RWPE1 (cell line): Measurements from ENCODE around the gene CYP27B1.

Experiments used
- CTCF ChIA-PET: fragments of 350-600 bp; sonication (Branson Sonifier 250); formaldehyde crosslinking; extraction: SDS; loops from one replicate; lab custom pipeline; 2021; lab: Yijun Ruan, JAX
- POLR2A ChIA-PET: fragments of 400-600 bp; formaldehyde crosslinking; extraction: SDS; loops from one replicate; lab custom pipeline; 2020; ENCODE audit warnings: antibody characterized with exemption; ENCODE audit not compliant: low non-redundant PET; lab: Yijun Ruan, JAX
- DNase-seq: peaks from one replicate; pipeline ENCODE4 v3.0.0; 2012; ENCODE audit warnings: low spot score
- H3K27ac ChIP-seq: fragments of 450-650 bp; 2 replicates; pipeline ENCODE4 v1.5.1; 2017
- CTCF ChIP-seq: fragments of 450-650 bp; conservative IDR thresholded peaks from 2 replicates; pipeline ENCODE4 v1.5.1; 2017; ENCODE audit warnings: low read depth, mild to moderate bottlenecking

The CYP27B1 gene

DNA sequence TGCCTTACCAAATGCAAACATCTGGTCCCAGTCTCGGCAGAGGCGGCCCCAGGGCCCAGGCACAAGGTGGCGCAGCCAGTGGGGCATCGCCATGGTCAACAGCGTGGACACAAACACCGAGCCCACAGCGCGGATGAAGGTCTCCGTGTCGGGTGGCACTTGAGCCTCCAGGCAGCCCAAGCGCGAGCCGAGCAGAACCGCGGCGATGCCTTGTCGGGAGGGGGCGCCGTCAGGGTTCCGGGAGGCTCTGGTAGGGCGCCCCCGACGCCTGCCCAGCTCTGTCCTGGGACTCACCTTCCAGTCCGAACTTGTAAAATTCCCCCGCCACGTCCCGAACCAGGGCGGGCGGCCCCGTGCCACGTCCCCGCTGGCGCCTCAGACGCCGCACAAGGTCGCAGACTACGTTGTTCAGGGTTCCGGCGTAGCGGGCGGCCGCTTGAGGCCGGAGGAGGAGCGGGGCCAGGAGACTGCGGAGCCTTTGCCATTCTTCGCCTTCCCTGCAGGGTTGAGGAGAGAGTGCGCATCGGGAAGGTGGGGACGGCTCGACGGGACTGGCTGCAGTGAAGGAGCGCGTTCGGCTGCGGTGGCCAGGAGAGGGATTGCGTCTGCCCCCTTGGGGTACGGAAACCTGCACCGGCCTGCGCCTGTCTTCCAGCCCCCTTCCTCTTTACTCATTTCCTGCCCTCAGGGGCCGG lies 1.7 kb downstream of the CYP27B1 start:
- POLR2A ChIA-PET = no interaction called here
- peak; percentile 67 for TF ChIP-seq CTCF
- DNase-seq = peak; percentile 69
- CTCF ChIA-PET = interaction anchor here (0.9 to 1.0 kb wide), 2 partner anchors 9 to 35 kb away, joined by 3 read pairs; no protein-coding TSS in a partner anchor
- peak overlapping the region; percentile 89 for H3K27ac ChIP-seq

DNA sequence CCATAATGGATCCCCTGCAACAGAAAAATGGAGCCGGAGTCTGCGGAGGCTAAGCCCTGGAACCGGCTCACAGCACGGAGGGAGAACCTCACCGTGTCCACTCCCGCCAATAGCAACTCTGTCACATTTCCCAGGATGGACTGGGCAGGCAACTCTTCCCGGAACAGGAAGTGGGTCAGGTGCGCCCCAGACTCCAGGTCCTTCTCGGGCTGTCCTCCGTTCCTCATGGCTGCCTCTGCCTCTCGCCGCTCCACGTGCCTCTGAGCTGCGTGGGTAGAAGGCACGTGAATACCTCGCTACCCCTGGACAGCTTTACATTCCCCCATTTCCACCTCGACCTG lies 2.2 kb downstream of the CYP27B1 start:
- no peak for TF ChIP-seq CTCF
- peak overlapping the region; percentile 89 for H3K27ac ChIP-seq
- DNase-seq = no peak
- POLR2A ChIA-PET = no interaction called here
- CTCF ChIA-PET = interaction anchor here (0.9 to 1.0 kb wide), 2 partner anchors 9 to 36 kb away, joined by 3 read pairs; no protein-coding TSS in a partner anchor

GRCh38 chr12:57763881-57764661 lies 2.8 kb downstream of the CYP27B1 start:
- ChIA-PET POLR2A (no interaction called here), CTCF (interaction anchor here (0.9 kb wide), 1 partner anchor 8 kb away, joined by 3 read pairs; no protein-coding TSS in a partner anchor)
- H3K27ac ChIP-seq = peak overlapping the region; percentile 89

DNA sequence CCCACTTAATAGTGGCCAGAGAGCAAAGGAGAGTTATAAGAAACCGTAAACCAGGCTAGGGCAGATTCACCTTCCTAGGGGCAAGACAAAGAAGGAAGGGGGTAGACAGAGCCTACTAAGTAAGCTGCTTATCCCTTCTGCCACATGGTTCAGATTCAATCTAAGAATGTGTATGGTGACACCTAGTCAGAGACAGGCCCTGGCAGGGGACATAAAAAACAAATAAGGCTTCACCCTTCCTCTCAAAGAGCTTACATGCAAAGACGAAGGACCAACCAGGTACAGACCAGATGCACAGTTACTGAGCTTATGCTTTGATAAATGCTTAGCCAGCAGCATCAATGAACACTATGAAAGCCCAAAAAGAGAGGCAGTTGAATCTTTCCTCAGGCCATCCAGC lies 4.4 kb downstream of the CYP27B1 start:
- TF ChIP-seq CTCF = no peak
- CTCF ChIA-PET = no interaction called here
- POLR2A ChIA-PET = no interaction called here

More at GRCh38 chr12:57763881-57764661, 2.8 kb downstream of the CYP27B1 start:
- TF ChIP-seq CTCF = no peak
- DNase-seq = no peak

GRCh38 chr12:57761391-57761998 lies 5.4 kb downstream of the CYP27B1 start:
- ChIA-PET POLR2A (no interaction called here), CTCF (no interaction called here)
- peak overlapping the region; percentile 20; the same call in 1 of the 2 replicates for H3K27ac ChIP-seq
- DNase-seq = no peak
- TF ChIP-seq CTCF = no peak

More for the DNA sequence above, 4.4 kb downstream of the CYP27B1 start:
- DNase-seq = no peak
- H3K27ac ChIP-seq = no peak overlapping the region

DNA sequence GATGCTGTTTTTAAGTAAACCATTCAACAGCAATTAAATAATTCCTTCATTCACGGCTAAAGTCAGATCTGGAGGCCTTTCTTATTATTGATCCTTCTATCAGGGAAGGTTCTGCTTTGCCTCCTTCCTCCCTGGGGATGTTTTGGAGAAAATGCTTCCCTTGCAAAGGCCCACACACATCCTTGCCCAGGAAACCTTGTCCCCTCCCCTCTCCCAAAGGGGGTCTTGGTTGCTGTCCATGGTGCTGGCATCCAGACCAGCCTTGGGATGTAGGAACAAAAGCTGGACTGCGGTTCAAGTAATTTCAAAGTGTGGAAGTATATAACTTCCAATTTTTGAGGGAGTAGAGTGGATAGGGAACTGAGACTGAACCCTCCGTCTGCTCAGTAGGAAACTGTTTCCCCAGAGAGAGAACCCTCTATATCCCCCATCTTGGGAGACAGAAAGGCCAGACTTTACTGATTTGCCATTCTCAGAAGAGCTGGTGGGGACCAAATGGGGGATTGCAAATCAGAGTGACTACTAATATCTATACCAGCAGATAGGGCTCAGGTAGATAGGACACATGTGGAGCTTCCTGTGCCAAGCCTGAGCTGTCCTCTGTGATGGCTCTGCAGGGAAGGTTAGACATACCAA lies 6.4 kb downstream of the CYP27B1 start:
- TF ChIP-seq CTCF = no peak
- CTCF ChIA-PET = interaction anchor here (0.6 to 1.0 kb wide), 2 partner anchors 21 to 161 kb away, joined by 3 to 4 read pairs; no protein-coding TSS in a partner anchor
- DNase-seq = no peak
- POLR2A ChIA-PET = no interaction called here
- H3K27ac ChIP-seq = no peak overlapping the region
